ENCODE measurements around the gene U2AF2. TPM values are rescaled to one million over a fixed set of nuclear protein-coding genes. Genes with fewer than 3 reads are reported as not detected.

U2AF2 gene
- total RNA-seq, 1 experiment from 2014 or later, result 343 TPM

DNA sequence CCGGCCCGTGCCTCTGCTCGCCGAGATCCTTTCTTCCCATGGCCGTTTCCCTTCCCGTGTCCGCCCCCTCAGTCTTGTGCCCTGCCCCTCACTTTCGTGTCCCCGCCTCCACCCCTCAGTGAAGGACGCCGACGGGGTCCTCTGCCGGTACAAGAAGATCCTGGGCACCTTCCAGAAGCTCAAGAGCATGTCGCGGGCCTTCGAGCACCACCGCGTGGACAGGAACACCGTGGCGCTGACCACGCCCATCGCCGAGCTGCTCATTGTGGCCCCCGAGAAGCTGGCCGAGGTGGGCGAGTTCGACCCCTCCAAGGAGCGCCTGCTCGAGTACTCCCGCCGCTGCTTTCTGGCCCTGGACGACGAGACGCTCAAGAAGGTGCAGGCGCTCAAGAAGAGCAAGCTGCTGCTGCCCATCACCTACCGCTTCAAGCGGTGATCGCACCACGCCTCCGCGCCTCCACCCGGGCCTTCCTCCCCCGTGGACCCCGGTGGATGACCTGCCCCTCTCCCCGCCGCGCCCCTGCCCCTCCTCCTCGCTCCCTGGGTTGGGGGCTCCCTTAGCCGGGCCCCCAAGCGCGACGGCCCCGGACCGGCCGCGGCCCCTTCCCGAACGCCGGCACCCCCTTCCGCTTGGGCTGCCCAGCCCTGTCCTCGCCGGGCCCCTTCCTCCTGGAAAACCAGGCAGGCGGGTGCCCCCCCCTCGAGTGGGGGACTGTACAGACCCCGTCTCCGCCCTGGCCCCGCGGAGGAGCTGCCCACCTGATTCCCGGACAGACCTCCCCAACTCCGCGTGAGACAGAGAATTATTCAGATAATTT is 2.3 kb upstream of the U2AF2 start:
- DNase-seq, result no peak
- Histone ChIP-seq H3K4me2 (ENCODE audit: low read length) (no peak overlapping the region; the same call in 1 of the 2 replicates), H3K9ac (ENCODE audit: low read length) (no peak overlapping the region), H3K4me1 (ENCODE audit: insufficient read depth, low read length) (peaks cover 15% of the 10 kb centered on the region), H3K9me3 (ENCODE audit: low read length) (no peaks in the 10 kb centered on the region), H4K20me1 (ENCODE audit: low read length) (peaks cover 19% of the 10 kb centered on the region), H3K9me2 (replicated peaks; ENCODE audit: low read length) (no peaks in the 10 kb centered on the region), H3K79me2 (ENCODE audit: low read length) (peaks cover 37% of the 10 kb centered on the region), H3K27me3 (ENCODE audit: low read length) (no peaks in the 10 kb centered on the region), H3K27ac (ENCODE audit: low read length) (no peak overlapping the region), H3F3A (ENCODE audit: low read length, unreplicated experiment) (peaks cover under 1% of the 10 kb centered on the region), H2AFZ (ENCODE audit: low read length) (no peak overlapping the region), H3K4me3 (ENCODE audit: low read length) (no peak overlapping the region; the same call in 1 of the 2 replicates), H3K36me3 (ENCODE audit: low read depth, low read length) (peaks cover 13% of the 10 kb centered on the region)
- intact Hi-C loops (cut with micrococcal nuclease), result no loop called here
- TF ChIP-seq EZH2phosphoT487 (IDR thresholded peaks at IDR 0.05; ENCODE audit: borderline replicate concordance, low read length) (no peak), CTCF (conservative IDR thresholded peaks at IDR 0.05; ENCODE audit: low read depth, low read length) (no peak), EZH2 (IDR thresholded peaks at IDR 0.05; ENCODE audit: low read length, unreplicated experiment) (no peak)
- ChIA-PET POLR2A (ENCODE audit: unreplicated experiment) (no interaction called here), CTCF (interaction anchor here (0.5 to 0.7 kb wide), 3 partner anchors 16 to 590 kb away, joined by 5 to 12 read pairs (median 9); partner anchors contain the start of gene RDH13)
- no TSS peak for BruUV-seq (replicated peaks)
- no peak for ATAC-seq

GRCh38 chr19:55653651-55654322 is 1.0 kb upstream of the U2AF2 start:
- ATAC-seq, result peak; percentile 44
- H3K4me1 ChIP-seq (ENCODE audit: insufficient read depth, low read length), result peaks cover 13% of the 10 kb centered on the region
- H3K79me2 ChIP-seq (ENCODE audit: low read length), result peaks cover 41% of the 10 kb centered on the region
- H3K9ac ChIP-seq (ENCODE audit: low read length), result peak overlapping the region; percentile 99
- BruUV-seq (replicated peaks), result TSS peak; percentile 76
- no peaks in the 10 kb centered on the region for H3K9me2 ChIP-seq (replicated peaks; ENCODE audit: low read length)
- peak overlapping the region; percentile 78 for H3K4me3 ChIP-seq (ENCODE audit: low read length)
- peaks cover 31% of the 10 kb centered on the region for H4K20me1 ChIP-seq (ENCODE audit: low read length)
- H3K9me3 ChIP-seq (ENCODE audit: low read length), result no peaks in the 10 kb centered on the region
- peak overlapping the region; percentile 78 for H2AFZ ChIP-seq (ENCODE audit: low read length)
- peak; percentile 99 for DNase-seq
- H3K36me3 ChIP-seq (ENCODE audit: low read depth, low read length), result peaks cover 16% of the 10 kb centered on the region
- no peaks in the 10 kb centered on the region for H3K27me3 ChIP-seq (ENCODE audit: low read length)
- H3K27ac ChIP-seq (ENCODE audit: low read length), result peak overlapping the region; percentile 80
- ChIA-PET CTCF (interaction anchor here (0.5 to 1.4 kb wide), 10 partner anchors 9 to 591 kb away, joined by 3 to 12 read pairs (median 4); partner anchors contain the start of genes NAT14 and RDH13), POLR2A (ENCODE audit: unreplicated experiment) (interaction anchor here (0.6 to 1.4 kb wide), 6 partner anchors 30 to 1517 kb away, joined by 3 to 8 read pairs (median 6); partner anchors contain the start of gene ZNF784)
- H3K4me2 ChIP-seq (ENCODE audit: low read length), result peak overlapping the region; percentile 85
- TF ChIP-seq EZH2 (IDR thresholded peaks at IDR 0.05; ENCODE audit: low read length, unreplicated experiment), result no peak
- TF ChIP-seq EZH2phosphoT487 (IDR thresholded peaks at IDR 0.05; ENCODE audit: borderline replicate concordance, low read length), result no peak
- peak; percentile 99 for TF ChIP-seq CTCF (conservative IDR thresholded peaks at IDR 0.05; ENCODE audit: low read depth, low read length)
- no peaks in the 10 kb centered on the region for H3F3A ChIP-seq (ENCODE audit: low read length, unreplicated experiment)
- intact Hi-C loops (cut with micrococcal nuclease), result no loop called here
